ENCODE measurements around the gene SEMA3D. TPM values are rescaled to one million over a fixed set of nuclear protein-coding genes. Genes with fewer than 3 reads are reported as not detected.

SEMA3D gene
- total and polyA plus RNA-seq, 4 donors = 0.18 to 1.2 (median 0.72) TPM

DNA sequence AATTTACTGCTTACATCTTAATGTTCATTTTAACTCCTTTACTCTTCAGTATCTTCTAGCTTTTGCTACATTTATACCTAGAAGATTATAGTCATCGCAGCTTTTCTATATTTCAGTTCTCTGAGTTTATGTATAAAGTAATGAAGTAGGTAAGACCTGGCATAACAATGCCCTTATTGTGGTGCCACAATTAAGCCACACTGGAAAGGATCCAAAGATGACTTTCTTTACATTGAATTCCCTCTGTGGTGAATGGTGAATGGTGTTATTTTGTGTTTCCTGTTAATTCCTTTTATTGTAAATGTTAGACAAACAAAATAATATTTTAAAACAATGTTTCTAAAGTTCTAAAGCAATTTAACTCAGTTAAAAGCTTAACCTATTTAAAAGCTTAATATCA, 36.2 kb downstream of the SEMA3D start:
- no peaks in the 10 kb centered on the region for H3K9me3 ChIP-seq (ENCODE audit: control insufficient read depth in 4 of 4, low read length in 3 of 4)
- H3K4me1 ChIP-seq (ENCODE audit: control insufficient read depth in 4 of 4, insufficient read depth in 4 of 4, low read length in 3 of 4) = no peaks in the 10 kb centered on the region
- 88% methylated on average over 1 of the region's 1 CpG for WGBS
- H3K9ac ChIP-seq (ENCODE audit: low read depth in 1 of 2, low read length in 2 of 2) = no peak overlapping the region
- H3K27ac ChIP-seq (ENCODE audit: low read depth in 1 of 2, low read length in 2 of 2) = no peak overlapping the region
- no peak for DNase-seq (ENCODE audit: low spot score)
- no peak overlapping the region for H3K4me3 ChIP-seq (ENCODE audit: low read depth in 1 of 3, low read length in 3 of 3)
- no peak for TF ChIP-seq FOXA1 (IDR thresholded peaks at IDR 0.05)
- no peak for TF ChIP-seq SP1 (IDR thresholded peaks at IDR 0.05)
- TF ChIP-seq RXRA (IDR thresholded peaks at IDR 0.05) = no peak
- TF ChIP-seq, protein P1, sequence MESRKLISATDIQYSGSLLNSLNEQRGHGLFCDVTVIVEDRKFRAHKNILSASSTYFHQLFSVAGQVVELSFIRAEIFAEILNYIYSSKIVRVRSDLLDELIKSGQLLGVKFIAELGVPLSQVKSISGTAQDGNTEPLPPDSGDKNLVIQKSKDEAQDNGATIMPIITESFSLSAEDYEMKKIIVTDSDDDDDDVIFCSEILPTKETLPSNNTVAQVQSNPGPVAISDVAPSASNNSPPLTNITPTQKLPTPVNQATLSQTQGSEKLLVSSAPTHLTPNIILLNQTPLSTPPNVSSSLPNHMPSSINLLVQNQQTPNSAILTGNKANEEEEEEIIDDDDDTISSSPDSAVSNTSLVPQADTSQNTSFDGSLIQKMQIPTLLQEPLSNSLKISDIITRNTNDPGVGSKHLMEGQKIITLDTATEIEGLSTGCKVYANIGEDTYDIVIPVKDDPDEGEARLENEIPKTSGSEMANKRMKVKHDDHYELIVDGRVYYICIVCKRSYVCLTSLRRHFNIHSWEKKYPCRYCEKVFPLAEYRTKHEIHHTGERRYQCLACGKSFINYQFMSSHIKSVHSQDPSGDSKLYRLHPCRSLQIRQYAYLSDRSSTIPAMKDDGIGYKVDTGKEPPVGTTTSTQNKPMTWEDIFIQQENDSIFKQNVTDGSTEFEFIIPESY (IDR thresholded peaks at IDR 0.05) = no peak
- no peak for TF ChIP-seq TAF1 (conservative IDR thresholded peaks at IDR 0.05)
- no peak for TF ChIP-seq YY1 (IDR thresholded peaks at IDR 0.05)
- no peak for TF ChIP-seq NR2F2 (IDR thresholded peaks at IDR 0.05)
- TF ChIP-seq, protein P2, sequence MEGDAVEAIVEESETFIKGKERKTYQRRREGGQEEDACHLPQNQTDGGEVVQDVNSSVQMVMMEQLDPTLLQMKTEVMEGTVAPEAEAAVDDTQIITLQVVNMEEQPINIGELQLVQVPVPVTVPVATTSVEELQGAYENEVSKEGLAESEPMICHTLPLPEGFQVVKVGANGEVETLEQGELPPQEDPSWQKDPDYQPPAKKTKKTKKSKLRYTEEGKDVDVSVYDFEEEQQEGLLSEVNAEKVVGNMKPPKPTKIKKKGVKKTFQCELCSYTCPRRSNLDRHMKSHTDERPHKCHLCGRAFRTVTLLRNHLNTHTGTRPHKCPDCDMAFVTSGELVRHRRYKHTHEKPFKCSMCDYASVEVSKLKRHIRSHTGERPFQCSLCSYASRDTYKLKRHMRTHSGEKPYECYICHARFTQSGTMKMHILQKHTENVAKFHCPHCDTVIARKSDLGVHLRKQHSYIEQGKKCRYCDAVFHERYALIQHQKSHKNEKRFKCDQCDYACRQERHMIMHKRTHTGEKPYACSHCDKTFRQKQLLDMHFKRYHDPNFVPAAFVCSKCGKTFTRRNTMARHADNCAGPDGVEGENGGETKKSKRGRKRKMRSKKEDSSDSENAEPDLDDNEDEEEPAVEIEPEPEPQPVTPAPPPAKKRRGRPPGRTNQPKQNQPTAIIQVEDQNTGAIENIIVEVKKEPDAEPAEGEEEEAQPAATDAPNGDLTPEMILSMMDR (IDR thresholded peaks at IDR 0.05; ENCODE audit: low read depth, low read length, missing input control) = no peak
- no peak for TF ChIP-seq HNF4G (IDR thresholded peaks at IDR 0.05)
- no peak for TF ChIP-seq GABPA (IDR thresholded peaks at IDR 0.05 in 1 of 2, conservative IDR thresholded peaks at IDR 0.05 in 1 of 2)
- no peaks in the 10 kb centered on the region for H3K27me3 ChIP-seq (ENCODE audit: control insufficient read depth in 4 of 4, insufficient read depth in 4 of 4, low read length in 3 of 4)
- H3K36me3 ChIP-seq (ENCODE audit: control insufficient read depth in 4 of 4, insufficient read depth in 3 of 4, low read depth in 1 of 4, low read length in 3 of 4) = no peaks in the 10 kb centered on the region

DNA sequence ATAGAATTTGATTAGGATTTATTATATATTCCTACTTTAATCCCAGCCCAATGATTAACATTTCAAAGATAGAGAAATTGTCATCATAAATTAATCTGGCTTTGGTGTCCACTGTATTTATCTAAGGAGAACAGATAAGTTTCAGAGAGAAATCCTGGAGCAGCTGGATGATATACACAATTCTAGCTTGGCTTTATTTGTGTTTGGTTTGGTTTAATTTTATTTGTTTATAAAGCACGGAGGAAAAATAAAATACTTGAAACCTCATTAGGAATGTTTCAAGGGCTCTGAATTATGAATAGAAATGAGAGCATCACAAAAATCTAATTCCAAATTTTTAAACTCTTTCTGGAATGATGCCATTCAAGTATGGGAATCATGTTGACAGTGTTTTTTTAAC, 42.1 kb downstream of the SEMA3D start:
- Histone ChIP-seq H3K9me3 (ENCODE audit: control insufficient read depth in 4 of 4, low read length in 3 of 4) (no peaks in the 10 kb centered on the region), H3K9ac (ENCODE audit: low read depth in 1 of 2, low read length in 2 of 2) (no peak overlapping the region), H3K36me3 (ENCODE audit: control insufficient read depth in 4 of 4, insufficient read depth in 3 of 4, low read depth in 1 of 4, low read length in 3 of 4) (no peaks in the 10 kb centered on the region), H3K27me3 (ENCODE audit: control insufficient read depth in 4 of 4, insufficient read depth in 4 of 4, low read length in 3 of 4) (no peaks in the 10 kb centered on the region), H3K4me3 (ENCODE audit: low read depth in 1 of 3, low read length in 3 of 3) (no peak overlapping the region), H3K27ac (ENCODE audit: low read depth in 1 of 2, low read length in 2 of 2) (no peak overlapping the region), H3K4me1 (ENCODE audit: control insufficient read depth in 4 of 4, insufficient read depth in 4 of 4, low read length in 3 of 4) (no peaks in the 10 kb centered on the region)
- WGBS = 59% methylated on average over 1 of the region's 1 CpG
- TF ChIP-seq HNF4G (IDR thresholded peaks at IDR 0.05) (no peak), JUND (IDR thresholded peaks at IDR 0.05) (no peak)
- DNase-seq (ENCODE audit: low spot score) = no peak

DNA sequence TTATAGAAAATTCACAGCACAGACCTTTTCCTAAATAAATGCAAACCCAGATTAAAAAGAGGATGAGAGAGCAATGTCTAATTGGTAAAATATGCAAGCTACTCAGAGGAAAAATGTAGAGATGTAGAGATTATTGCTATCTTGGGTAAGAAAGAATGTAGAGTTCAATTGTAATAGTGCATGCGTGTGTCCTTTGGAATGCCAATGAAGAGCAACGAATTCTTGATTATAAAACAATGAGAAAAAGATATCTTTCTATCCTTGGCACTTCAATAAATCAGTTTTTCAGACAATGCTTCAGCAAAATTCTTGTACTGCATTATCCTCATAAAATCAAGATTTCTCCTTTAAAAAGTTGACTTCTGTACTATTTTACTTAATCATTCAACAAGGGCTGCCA, 50.9 kb downstream of the SEMA3D start:
- no peaks in the 10 kb centered on the region for H3K9me3 ChIP-seq (ENCODE audit: control insufficient read depth in 4 of 4, low read length in 3 of 4)
- TF ChIP-seq, protein P3, sequence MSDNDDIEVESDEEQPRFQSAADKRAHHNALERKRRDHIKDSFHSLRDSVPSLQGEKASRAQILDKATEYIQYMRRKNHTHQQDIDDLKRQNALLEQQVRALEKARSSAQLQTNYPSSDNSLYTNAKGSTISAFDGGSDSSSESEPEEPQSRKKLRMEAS (IDR thresholded peaks at IDR 0.05) = no peak
- TF ChIP-seq TAF1 (conservative IDR thresholded peaks at IDR 0.05) (no peak), RAD21 (IDR thresholded peaks at IDR 0.05) (no peak), YY1 (IDR thresholded peaks at IDR 0.05) (no peak), HNF4G (IDR thresholded peaks at IDR 0.05) (no peak), EGR1 (IDR thresholded peaks at IDR 0.05; ENCODE audit: low read depth in 2 of 2) (no peak), FOXA2 (IDR thresholded peaks at IDR 0.05) (no peak), SP1 (IDR thresholded peaks at IDR 0.05) (no peak), JUND (IDR thresholded peaks at IDR 0.05) (no peak), FOXA1 (IDR thresholded peaks at IDR 0.05) (no peak), RXRA (IDR thresholded peaks at IDR 0.05) (no peak), NR2F2 (IDR thresholded peaks at IDR 0.05) (no peak)
- TF ChIP-seq, protein P4, sequence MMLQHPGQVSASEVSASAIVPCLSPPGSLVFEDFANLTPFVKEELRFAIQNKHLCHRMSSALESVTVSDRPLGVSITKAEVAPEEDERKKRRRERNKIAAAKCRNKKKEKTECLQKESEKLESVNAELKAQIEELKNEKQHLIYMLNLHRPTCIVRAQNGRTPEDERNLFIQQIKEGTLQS (IDR thresholded peaks at IDR 0.05) = no peak
- TF ChIP-seq, protein P1 (IDR thresholded peaks at IDR 0.05) = no peak
- TF ChIP-seq, protein P5, sequence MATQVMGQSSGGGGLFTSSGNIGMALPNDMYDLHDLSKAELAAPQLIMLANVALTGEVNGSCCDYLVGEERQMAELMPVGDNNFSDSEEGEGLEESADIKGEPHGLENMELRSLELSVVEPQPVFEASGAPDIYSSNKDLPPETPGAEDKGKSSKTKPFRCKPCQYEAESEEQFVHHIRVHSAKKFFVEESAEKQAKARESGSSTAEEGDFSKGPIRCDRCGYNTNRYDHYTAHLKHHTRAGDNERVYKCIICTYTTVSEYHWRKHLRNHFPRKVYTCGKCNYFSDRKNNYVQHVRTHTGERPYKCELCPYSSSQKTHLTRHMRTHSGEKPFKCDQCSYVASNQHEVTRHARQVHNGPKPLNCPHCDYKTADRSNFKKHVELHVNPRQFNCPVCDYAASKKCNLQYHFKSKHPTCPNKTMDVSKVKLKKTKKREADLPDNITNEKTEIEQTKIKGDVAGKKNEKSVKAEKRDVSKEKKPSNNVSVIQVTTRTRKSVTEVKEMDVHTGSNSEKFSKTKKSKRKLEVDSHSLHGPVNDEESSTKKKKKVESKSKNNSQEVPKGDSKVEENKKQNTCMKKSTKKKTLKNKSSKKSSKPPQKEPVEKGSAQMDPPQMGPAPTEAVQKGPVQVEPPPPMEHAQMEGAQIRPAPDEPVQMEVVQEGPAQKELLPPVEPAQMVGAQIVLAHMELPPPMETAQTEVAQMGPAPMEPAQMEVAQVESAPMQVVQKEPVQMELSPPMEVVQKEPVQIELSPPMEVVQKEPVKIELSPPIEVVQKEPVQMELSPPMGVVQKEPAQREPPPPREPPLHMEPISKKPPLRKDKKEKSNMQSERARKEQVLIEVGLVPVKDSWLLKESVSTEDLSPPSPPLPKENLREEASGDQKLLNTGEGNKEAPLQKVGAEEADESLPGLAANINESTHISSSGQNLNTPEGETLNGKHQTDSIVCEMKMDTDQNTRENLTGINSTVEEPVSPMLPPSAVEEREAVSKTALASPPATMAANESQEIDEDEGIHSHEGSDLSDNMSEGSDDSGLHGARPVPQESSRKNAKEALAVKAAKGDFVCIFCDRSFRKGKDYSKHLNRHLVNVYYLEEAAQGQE (IDR thresholded peaks at IDR 0.05) = no peak
- 75% methylated on average over 2 of the region's 2 CpGs for WGBS
- no peak overlapping the region for H3K9ac ChIP-seq (ENCODE audit: low read depth in 1 of 2, low read length in 2 of 2)
- no peaks in the 10 kb centered on the region for H3K4me1 ChIP-seq (ENCODE audit: control insufficient read depth in 4 of 4, insufficient read depth in 4 of 4, low read length in 3 of 4)
- H3K27ac ChIP-seq (ENCODE audit: low read depth in 1 of 2, low read length in 2 of 2) = no peak overlapping the region
- no peak overlapping the region for H3K4me3 ChIP-seq (ENCODE audit: low read depth in 1 of 3, low read length in 3 of 3)
- no peak for DNase-seq (ENCODE audit: low spot score)
- peaks cover 0 to 4% (median 0%) of the 10 kb centered on the region in 4 donors for H3K27me3 ChIP-seq (ENCODE audit: control insufficient read depth in 4 of 4, insufficient read depth in 4 of 4, low read length in 3 of 4)
- H3K36me3 ChIP-seq (ENCODE audit: control insufficient read depth in 4 of 4, insufficient read depth in 3 of 4, low read depth in 1 of 4, low read length in 3 of 4) = no peaks in the 10 kb centered on the region

Data from liver (tissue), 9 donors.